ENCODE measurements around the gene STXBP5.

DNA sequence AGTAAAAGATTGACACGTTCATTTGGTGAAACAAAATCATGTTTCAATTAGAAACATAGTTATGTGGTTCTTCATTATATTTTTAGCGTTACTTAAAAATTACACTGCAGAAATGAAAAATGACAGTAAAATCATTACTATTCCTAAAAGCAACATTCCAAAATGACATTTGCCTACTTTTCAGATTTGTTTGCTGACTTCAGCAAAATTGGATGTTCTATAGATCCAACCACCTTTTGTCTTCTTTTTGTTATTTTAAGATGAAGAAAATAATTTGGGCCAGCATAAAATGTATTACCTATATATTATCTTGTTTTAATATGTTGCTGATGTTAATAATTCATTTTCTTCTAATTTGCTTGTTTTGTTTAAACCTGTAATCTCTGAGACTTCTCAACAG lies 30.5 kb downstream of the STXBP5 start:
- TF ChIP-seq, protein P1, sequence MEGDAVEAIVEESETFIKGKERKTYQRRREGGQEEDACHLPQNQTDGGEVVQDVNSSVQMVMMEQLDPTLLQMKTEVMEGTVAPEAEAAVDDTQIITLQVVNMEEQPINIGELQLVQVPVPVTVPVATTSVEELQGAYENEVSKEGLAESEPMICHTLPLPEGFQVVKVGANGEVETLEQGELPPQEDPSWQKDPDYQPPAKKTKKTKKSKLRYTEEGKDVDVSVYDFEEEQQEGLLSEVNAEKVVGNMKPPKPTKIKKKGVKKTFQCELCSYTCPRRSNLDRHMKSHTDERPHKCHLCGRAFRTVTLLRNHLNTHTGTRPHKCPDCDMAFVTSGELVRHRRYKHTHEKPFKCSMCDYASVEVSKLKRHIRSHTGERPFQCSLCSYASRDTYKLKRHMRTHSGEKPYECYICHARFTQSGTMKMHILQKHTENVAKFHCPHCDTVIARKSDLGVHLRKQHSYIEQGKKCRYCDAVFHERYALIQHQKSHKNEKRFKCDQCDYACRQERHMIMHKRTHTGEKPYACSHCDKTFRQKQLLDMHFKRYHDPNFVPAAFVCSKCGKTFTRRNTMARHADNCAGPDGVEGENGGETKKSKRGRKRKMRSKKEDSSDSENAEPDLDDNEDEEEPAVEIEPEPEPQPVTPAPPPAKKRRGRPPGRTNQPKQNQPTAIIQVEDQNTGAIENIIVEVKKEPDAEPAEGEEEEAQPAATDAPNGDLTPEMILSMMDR (IDR thresholded peaks at IDR 0.05) = no peak
- no peak for TF ChIP-seq POLR2A (IDR thresholded peaks at IDR 0.05)
